HepG2 (cell line): ENCODE results near the gene ZDHHC11.

Experiments
- EZH2 ChIP-seq: conservative IDR thresholded peaks from 2 replicates; pipeline ENCODE4 v1.6.1; 2012; ENCODE audit warnings: mild to moderate bottlenecking, low read depth, low read length, moderate library complexity
- FOXA1 ChIP-seq, 2 experiments: fragments of 450-650 bp in 1 of 2; sonication (generic) in 1 of 2; formaldehyde crosslinking in 1 of 2; IDR thresholded peaks; 2 replicates each; pipeline versions ENCODE4 v1.4.0 to v1.6.1; 2016 to 2020; ENCODE audit warnings: missing genetic modification reagents in 1 of 2
- JUN ChIP-seq: sonication (generic); formaldehyde crosslinking; IDR thresholded peaks from 2 replicates; pipeline ENCODE4 v1.4.0; 2020; ENCODE audit warnings: mild to moderate bottlenecking, missing genetic modification reagents
- MAFF ChIP-seq: IDR thresholded peaks from 2 replicates; pipeline ENCODE4 v1.6.1; 2011; ENCODE audit warnings: low read depth, low read length, improper control_type of control experiment
- PCBP1 ChIP-seq: fragments of 200-400 bp; formaldehyde crosslinking; IDR thresholded peaks from 2 replicates; pipeline ENCODE4 v1.6.1; 2017; ENCODE audit warnings: mild to moderate bottlenecking, low read depth, low read length, borderline replicate concordance
- POLR2A ChIP-seq, 2 experiments: IDR thresholded peaks; 2 replicates each; pipeline ENCODE4 v1.6.1; 2011; ENCODE audit warnings: low read depth in 2 of 2, low read length in 2 of 2, mild to moderate bottlenecking in 1 of 2, moderate library complexity in 1 of 2; ENCODE audit not compliant: insufficient read depth in 1 of 2
- POLR2AphosphoS5 ChIP-seq: IDR thresholded peaks from 2 replicates; pipeline ENCODE4 v1.6.1; 2012; ENCODE audit warnings: low read depth, low read length
- SRSF9 ChIP-seq: fragments of 200-400 bp; formaldehyde crosslinking; IDR thresholded peaks from 2 replicates; pipeline ENCODE4 v1.6.1; 2018; ENCODE audit warnings: borderline replicate concordance, mild to moderate bottlenecking, low read depth, low read length; ENCODE audit not compliant: insufficient read depth, poor library complexity, severe bottlenecking
- ZNF263 ChIP-seq: sonication (generic); formaldehyde crosslinking; IDR thresholded peaks from 2 replicates; pipeline ENCODE4 v1.4.0; 2020; ENCODE audit warnings: missing genetic modification reagents

DNA sequence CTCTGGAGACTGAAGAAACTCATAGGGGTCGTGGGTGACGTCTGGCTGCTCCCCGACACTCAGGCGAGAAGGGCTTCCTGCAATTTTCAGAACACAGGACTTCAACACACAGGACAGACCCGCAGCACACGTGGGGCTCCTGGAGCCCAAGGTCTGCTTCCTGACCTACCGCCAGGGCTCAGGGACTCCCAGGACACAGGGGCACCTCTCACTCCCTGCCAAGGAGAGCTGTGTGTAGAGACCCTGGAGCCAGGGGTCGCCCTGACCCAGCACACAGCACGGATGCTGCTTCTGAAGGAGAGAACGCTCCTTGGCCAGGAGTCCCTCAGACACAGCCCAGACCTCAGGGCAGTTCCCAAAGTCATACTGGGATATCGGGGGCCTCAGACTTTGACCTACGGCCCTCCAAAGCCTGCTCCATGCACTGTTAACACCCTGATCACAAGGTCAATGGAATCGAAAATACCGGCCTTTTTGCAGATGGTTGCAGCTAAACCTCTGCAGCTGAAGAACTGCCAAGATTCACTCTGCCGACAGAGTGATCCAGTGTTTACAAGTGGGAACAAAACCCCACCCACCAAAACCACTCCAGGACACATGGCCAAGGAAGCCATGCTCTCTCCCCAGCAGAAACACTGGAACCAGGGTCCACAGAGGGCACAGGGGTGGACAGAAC lies 13.8 kb upstream of the ZDHHC11 start:
- TF ChIP-seq EZH2 = no peak
- TF ChIP-seq MAFF = no peak
- TF ChIP-seq ZNF263 (CRISPR knock-in tag) = no peak
- TF ChIP-seq PCBP1 = no peak
- TF ChIP-seq POLR2AphosphoS5 = no peak
- no peak for TF ChIP-seq FOXA1 (IDR thresholded peaks at IDR 0.05)
- TF ChIP-seq FOXA1 (CRISPR knock-in tag; IDR thresholded peaks at IDR 0.05) = no peak
- TF ChIP-seq JUN (CRISPR knock-in tag) = no peak
- TF ChIP-seq POLR2A (IDR thresholded peaks at IDR 0.05; ENCODE audit: insufficient read depth in 1 of 2, low read depth in 2 of 2, low read length in 2 of 2) = no peak
- TF ChIP-seq SRSF9 = no peak
